ENCODE data around the gene ATP8B3. TPM values are rescaled to one million over a fixed set of nuclear protein-coding genes. Genes with fewer than 3 reads are reported as not detected.
"Not testable (repeated sequence)": the region's sequence is repeated elsewhere in the genome, so short reads cannot be mapped to it uniquely, and the experiment has no call there.

ATP8B3 gene
- total RNA-seq, 1 donor from 2014 or later, result 1.5 TPM

DNA sequence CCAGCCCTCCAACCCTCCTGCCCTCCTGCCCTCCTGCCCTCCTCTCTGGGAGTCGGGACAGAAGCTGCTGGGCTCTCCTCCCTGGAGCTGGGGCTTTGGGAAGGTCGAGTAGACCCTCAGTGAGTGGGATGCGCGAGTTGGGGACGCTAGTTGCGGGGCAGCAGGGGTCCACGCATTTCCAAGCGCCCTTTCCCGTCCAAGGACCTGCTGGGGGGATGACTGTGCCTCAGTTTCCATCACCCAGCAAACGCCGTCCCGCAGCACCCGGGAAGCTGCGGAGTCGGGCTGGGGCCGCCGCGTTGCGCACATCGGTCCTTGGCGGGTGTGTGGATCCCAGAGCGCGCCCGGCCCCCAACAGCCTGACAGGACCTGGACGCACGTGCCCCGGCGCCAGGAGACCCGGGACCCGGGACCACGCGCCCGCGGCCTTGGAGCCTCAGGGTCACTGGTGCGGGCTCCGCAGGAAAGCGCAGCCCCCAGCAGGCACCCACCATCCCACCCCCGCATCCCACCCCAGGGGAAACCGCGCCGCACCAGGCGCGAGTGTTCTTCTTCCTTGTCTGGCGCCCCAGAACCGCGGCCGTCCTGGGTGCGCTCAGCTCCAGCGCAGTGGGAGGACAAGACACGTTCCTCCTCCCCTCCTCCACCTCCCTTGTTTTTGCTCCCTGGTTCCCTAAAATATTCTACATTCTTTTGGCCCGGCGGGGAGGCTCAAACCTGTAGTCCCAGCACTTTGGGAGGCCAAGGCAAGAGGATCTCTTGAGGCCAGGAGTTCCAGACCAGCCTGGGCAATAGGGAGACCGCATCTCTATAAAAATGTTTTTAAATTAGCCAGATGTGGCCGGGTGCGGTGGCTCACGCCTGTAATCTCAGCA, 49.6 kb downstream of the ATP8B3 start:
- H3K4me1 Mint-ChIP-seq (ENCODE audit: unreplicated experiment), result no peaks in the 10 kb centered on the region
- H3K27me3 Mint-ChIP-seq, result peaks cover 83% of the 10 kb centered on the region
- H3K36me3 Mint-ChIP-seq, result no peaks in the 10 kb centered on the region
- H3K27ac Mint-ChIP-seq, result no peak overlapping the region
- H3K9me3 Mint-ChIP-seq, result no peaks in the 10 kb centered on the region
- no peak for DNase-seq (ENCODE audit: extremely low spot score, unreplicated experiment)
- TF ChIP-seq, protein P1, sequence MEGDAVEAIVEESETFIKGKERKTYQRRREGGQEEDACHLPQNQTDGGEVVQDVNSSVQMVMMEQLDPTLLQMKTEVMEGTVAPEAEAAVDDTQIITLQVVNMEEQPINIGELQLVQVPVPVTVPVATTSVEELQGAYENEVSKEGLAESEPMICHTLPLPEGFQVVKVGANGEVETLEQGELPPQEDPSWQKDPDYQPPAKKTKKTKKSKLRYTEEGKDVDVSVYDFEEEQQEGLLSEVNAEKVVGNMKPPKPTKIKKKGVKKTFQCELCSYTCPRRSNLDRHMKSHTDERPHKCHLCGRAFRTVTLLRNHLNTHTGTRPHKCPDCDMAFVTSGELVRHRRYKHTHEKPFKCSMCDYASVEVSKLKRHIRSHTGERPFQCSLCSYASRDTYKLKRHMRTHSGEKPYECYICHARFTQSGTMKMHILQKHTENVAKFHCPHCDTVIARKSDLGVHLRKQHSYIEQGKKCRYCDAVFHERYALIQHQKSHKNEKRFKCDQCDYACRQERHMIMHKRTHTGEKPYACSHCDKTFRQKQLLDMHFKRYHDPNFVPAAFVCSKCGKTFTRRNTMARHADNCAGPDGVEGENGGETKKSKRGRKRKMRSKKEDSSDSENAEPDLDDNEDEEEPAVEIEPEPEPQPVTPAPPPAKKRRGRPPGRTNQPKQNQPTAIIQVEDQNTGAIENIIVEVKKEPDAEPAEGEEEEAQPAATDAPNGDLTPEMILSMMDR (conservative IDR thresholded peaks at IDR 0.05), result no peak
- H3K4me3 Mint-ChIP-seq, result no peak overlapping the region

DNA sequence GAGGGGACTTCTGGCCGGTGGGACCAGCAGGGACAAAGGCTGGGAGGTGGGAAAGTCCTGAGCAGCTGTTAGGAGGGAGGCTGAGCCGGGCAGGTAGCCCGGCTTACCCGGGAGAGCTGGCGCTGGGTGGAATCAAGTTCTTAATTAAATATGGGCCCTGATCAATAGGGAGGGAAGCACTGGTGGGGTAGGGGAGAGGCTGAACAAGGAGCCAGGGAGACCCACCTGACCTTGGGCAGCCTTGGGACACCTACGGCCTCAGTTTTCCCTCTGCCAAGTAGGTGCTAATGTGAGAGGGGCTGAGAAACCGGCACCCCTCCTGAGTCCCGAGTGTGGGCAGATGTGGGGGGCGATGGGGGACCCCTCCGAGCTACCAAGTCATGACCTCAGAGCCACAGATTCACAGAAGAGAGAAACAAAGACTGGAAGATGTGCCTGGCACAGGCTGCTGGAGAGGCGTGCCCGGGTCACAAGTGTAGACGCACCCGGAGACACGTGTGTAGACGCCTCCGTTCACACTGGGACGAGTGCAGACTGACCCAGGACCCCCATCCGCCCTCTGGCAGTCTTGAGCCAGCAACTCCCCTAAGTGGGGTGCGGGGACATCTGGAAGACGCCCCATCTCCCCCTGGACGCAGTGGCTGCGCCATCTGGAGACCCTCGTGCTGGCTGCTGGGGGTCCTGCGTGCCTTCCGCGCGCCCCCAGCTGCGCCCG, 50.4 kb downstream of the ATP8B3 start:
- Mint-ChIP-seq H3K9me3 (no peaks in the 10 kb centered on the region), H3K4me3 (no peak overlapping the region), H3K36me3 (no peaks in the 10 kb centered on the region), H3K4me1 (ENCODE audit: unreplicated experiment) (no peaks in the 10 kb centered on the region), H3K27me3 (peaks cover 83% of the 10 kb centered on the region), H3K27ac (no peak overlapping the region)
- TF ChIP-seq, protein P1 (conservative IDR thresholded peaks at IDR 0.05), result no peak
- no peak for DNase-seq (ENCODE audit: extremely low spot score, unreplicated experiment)

DNA sequence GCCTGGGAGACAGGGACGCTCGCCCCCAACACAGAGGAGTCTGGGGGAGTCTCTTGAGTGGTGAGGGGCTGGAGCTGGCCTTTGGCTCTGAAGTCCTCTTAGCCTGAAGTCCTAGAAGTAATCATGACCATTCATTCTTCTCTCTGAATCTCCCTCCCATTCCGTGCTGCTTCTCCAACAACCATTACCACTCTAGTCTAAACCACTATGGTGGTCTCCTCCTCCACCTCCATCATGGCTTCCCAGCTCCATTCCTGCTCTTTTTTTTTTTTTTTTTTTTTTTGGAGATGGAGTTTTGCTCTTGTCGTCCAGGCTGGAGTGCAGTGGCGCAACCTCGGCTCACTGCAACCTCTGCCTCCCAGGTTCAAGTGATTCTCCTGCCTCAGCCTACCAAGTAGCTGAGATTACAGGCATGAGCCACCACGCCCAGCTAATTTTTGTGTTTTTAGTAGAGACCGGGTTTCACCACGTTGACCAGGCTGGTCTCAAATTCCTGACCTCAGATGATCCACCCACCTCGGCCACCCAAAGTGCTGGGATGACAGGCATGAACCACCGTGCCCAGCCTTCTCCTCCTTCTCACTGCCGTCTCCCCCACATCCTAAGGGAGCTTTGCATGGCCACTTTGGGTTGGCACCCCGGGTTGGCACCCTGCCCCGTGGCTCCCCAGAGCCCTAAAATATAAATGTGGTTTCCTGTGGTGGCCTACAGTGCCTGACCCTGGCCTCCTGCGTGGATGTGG, 51.1 kb downstream of the ATP8B3 start:
- DNase-seq (ENCODE audit: extremely low spot score, unreplicated experiment); H3K36me3 Mint-ChIP-seq; H3K4me3 Mint-ChIP-seq; H3K4me1 Mint-ChIP-seq (ENCODE audit: unreplicated experiment); H3K9me3 Mint-ChIP-seq; H3K27ac Mint-ChIP-seq: not testable (repeated sequence)
- peaks cover 88% of the 10 kb centered on the region for H3K27me3 Mint-ChIP-seq

DNA sequence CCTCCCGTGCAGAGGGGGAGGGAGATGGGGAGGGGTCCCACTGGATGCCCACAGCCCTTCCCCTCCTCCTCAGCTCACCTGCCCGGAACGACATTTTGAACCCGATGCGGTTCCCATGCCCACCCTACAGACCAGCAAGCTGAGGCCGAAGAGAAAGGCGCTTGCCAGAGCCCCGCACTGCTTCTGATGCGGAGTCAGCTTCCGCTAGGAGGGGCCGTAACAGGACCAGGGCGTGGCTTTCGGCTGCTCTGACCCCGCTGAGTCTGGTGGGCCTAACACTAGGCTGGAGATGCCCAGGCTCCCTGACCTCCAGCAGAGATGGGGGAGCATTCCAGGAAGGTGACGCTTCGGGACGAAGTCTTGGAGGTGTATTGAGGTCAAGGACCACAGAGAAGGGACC, 52.1 kb downstream of the ATP8B3 start:
- H3K9me3 Mint-ChIP-seq, result no peaks in the 10 kb centered on the region
- no peaks in the 10 kb centered on the region for H3K36me3 Mint-ChIP-seq
- H3K4me3 Mint-ChIP-seq, result no peak overlapping the region
- no peak for DNase-seq (ENCODE audit: extremely low spot score, unreplicated experiment)
- H3K27me3 Mint-ChIP-seq, result peaks cover 86% of the 10 kb centered on the region
- no peak overlapping the region for H3K27ac Mint-ChIP-seq
- TF ChIP-seq, protein P1 (conservative IDR thresholded peaks at IDR 0.05), result no peak
- H3K4me1 Mint-ChIP-seq (ENCODE audit: unreplicated experiment), result peaks cover 4% of the 10 kb centered on the region

DNA sequence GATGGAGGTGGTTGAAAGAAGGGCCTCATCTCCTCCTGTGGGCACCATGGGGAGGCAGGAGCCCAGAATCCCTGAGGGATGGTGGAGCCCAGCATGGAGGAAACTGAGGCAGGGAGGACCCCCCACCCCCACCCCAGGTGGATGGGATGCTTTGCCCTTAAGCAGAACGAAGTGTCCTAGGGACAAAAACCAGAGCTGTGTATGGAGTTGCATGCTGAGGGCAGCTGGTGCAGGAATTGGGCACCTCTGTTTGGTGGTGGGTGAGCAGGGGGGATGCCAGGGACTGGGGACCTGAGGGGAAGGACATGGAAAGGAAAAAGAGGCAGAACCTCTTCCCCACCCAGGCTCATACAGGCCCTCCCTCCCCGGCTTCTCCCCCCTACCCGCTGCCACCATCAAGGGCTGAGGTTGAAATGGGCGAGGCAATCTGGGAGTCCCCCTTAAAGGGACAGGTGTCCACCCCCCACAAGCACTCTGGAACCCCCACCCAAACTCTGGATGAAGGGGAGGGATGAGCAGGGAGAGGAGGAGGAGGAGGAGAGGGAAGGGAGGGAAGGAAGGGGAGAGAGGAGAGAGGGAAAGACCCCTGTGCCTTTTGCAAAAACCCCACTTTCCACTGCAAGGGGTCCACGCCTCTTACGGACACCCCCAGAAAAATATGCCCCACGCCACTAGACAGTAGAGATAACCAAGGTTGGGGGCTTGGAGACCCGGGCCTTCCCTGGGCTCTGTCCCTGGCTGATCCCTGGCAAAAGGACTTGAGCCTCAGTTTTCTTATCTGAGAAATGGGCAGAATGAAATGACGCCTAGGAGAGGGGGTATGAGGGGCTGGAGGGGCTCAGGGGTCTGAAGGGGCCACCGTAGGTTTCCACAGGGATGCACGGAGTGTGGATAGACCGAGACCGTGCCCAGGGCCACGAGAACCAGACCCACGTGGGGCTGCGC, 52.8 kb downstream of the ATP8B3 start:
- Mint-ChIP-seq H3K36me3 (no peaks in the 10 kb centered on the region), H3K27me3 (peaks cover 85% of the 10 kb centered on the region), H3K4me1 (ENCODE audit: unreplicated experiment) (peaks cover 4% of the 10 kb centered on the region), H3K4me3 (no peak overlapping the region), H3K27ac (no peak overlapping the region), H3K9me3 (no peaks in the 10 kb centered on the region)
- DNase-seq (ENCODE audit: extremely low spot score, unreplicated experiment), result no peak
- TF ChIP-seq, protein P1 (conservative IDR thresholded peaks at IDR 0.05), result no peak
